Right lobe of liver (tissue), 4 donors: ENCODE results near the gene TMEM170B.

Experiments used
- POLR2A ChIP-seq: fragments of 450-650 bp; IDR thresholded peaks from one replicate; pipeline ENCODE4 v1.6.1; 2017; ENCODE audit warnings: antibody characterized with exemption, mild to moderate bottlenecking
- TF ChIP-seq, protein P1 (sequence below), 4 donors: fragments of 200-600 bp in 3 of 4; fragments of 450-650 bp in 1 of 4; IDR thresholded peaks; one replicate each; pipeline versions ENCODE4 v1.5.1 to v1.8.0; 2016 to 2022; ENCODE audit warnings: antibody characterized with exemption in 4 of 4, mild to moderate bottlenecking in 2 of 4
- donor health status: DM: no; HTN: no; CAD: no.
- donor health status: DM: no; HTN: no; CAD: no.
- donor health status: DM: no; HTN: yes; CAD: no.

DNA sequence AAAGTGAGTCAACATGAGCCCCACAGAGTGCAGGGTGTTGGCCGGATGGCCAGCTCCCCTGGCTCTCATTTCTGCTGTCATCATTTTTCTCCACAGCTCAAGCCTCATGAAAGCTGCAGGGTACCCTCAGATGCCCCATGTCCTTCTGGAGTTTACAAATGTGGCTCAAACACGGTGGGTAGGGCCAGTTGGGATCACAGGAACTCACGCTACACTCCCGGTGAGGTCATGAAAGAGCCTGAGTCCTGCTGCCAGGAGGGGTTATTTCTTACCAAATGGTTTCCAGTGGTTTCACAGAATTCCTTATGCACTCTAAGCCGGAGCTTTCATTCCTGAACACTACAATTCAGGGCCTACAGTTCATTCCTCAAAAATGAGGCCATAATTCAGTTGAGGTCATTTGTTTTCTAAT is 78.7 kb downstream of the TMEM170B start:
- TF ChIP-seq, protein P1, sequence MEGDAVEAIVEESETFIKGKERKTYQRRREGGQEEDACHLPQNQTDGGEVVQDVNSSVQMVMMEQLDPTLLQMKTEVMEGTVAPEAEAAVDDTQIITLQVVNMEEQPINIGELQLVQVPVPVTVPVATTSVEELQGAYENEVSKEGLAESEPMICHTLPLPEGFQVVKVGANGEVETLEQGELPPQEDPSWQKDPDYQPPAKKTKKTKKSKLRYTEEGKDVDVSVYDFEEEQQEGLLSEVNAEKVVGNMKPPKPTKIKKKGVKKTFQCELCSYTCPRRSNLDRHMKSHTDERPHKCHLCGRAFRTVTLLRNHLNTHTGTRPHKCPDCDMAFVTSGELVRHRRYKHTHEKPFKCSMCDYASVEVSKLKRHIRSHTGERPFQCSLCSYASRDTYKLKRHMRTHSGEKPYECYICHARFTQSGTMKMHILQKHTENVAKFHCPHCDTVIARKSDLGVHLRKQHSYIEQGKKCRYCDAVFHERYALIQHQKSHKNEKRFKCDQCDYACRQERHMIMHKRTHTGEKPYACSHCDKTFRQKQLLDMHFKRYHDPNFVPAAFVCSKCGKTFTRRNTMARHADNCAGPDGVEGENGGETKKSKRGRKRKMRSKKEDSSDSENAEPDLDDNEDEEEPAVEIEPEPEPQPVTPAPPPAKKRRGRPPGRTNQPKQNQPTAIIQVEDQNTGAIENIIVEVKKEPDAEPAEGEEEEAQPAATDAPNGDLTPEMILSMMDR (IDR thresholded peaks at IDR 0.05), result no peak
- TF ChIP-seq POLR2A, result no peak
